Neural crest cell (in vitro differentiated cells): ENCODE results near the gene OBSCN. TPM values are rescaled to one million over a fixed set of nuclear protein-coding genes. Genes with fewer than 3 reads are reported as not detected.

Experiments
- DNase-seq: peaks from one replicate; pipeline ENCODE4 v3.0.0; 2021; ENCODE audit warnings: low read depth, mixed read lengths, low spot score
- H3K27ac Mint-ChIP-seq: one replicate; pipeline ENCODE4 v1.8.0; 2021; ENCODE audit warnings: mild to moderate bottlenecking, mixed read lengths; ENCODE audit not compliant: unreplicated experiment
- H3K27me3 Mint-ChIP-seq: 2 replicates; pipeline ENCODE4 v1.8.0; 2021; ENCODE audit warnings: low read depth, mild to moderate bottlenecking, mixed read lengths
- H3K36me3 Mint-ChIP-seq: 2 replicates; pipeline ENCODE4 v1.8.0; 2021; ENCODE audit warnings: low read depth, mild to moderate bottlenecking, mixed read lengths
- H3K4me1 Mint-ChIP-seq: 2 replicates; pipeline ENCODE4 v1.8.0; 2021; ENCODE audit warnings: mixed read lengths
- H3K4me3 Mint-ChIP-seq: one replicate; pipeline ENCODE4 v1.8.0; 2021; ENCODE audit warnings: mild to moderate bottlenecking, mixed read lengths
- H3K9me3 Mint-ChIP-seq: 2 replicates; pipeline ENCODE4 v1.8.0; 2021; ENCODE audit warnings: mixed read lengths
- CTCF ChIP-seq: fragments of 200-600 bp; sonication (generic); conservative IDR thresholded peaks from 2 replicates; pipeline ENCODE4 v1.5.0; 2021; ENCODE audit warnings: antibody characterized with exemption, mild to moderate bottlenecking
- total RNA-seq: library from RNA; stranded (reverse); gene quantifications from 2 replicates; pipeline ENCODE4 v1.2.1, GENCODE V29; 2021

OBSCN gene
- total RNA-seq, 1 donor from 2014 or later = 40.1 TPM

- Mint-ChIP-seq H3K36me3 (peaks cover 9% of the 10 kb centered on the region), H3K27me3 (no peaks in the 10 kb centered on the region), H3K4me3 (no peak overlapping the region), H3K27ac (no peak overlapping the region), H3K9me3 (peaks cover 8% of the 10 kb centered on the region), H3K4me1 (no peaks in the 10 kb centered on the region)
- DNase-seq = no peak
- TF ChIP-seq CTCF = peak; percentile 21
These were observed 133.0 kb downstream of the OBSCN start for GRCh38 chr1:228340686-228341449.

- Mint-ChIP-seq H3K36me3 (peaks cover 9% of the 10 kb centered on the region), H3K27ac (no peak overlapping the region), H3K4me1 (no peaks in the 10 kb centered on the region), H3K27me3 (no peaks in the 10 kb centered on the region), H3K4me3 (no peak overlapping the region), H3K9me3 (peaks cover 8% of the 10 kb centered on the region)
- no peak for DNase-seq
- TF ChIP-seq CTCF = no peak
These were observed 133.6 kb downstream of the OBSCN start for GRCh38 chr1:228341450-228341813.

GRCh38 chr1:228341814-228342626 lies 134.2 kb downstream of the OBSCN start:
- Mint-ChIP-seq H3K9me3 (peaks cover 8% of the 10 kb centered on the region), H3K4me1 (no peaks in the 10 kb centered on the region), H3K4me3 (no peak overlapping the region), H3K27me3 (no peaks in the 10 kb centered on the region), H3K27ac (no peak overlapping the region), H3K36me3 (peaks cover 9% of the 10 kb centered on the region)
- no peak for TF ChIP-seq CTCF
- DNase-seq = no peak

- TF ChIP-seq CTCF = no peak
- H3K27ac Mint-ChIP-seq = no peak overlapping the region
- no peaks in the 10 kb centered on the region for H3K4me1 Mint-ChIP-seq
- peaks cover 8% of the 10 kb centered on the region for H3K9me3 Mint-ChIP-seq
- H3K27me3 Mint-ChIP-seq = no peaks in the 10 kb centered on the region
- DNase-seq = no peak
- peaks cover 9% of the 10 kb centered on the region for H3K36me3 Mint-ChIP-seq
- H3K4me3 Mint-ChIP-seq = no peak overlapping the region
These were observed 134.9 kb downstream of the OBSCN start for GRCh38 chr1:228342627-228343190.

- H3K27me3 Mint-ChIP-seq = no peaks in the 10 kb centered on the region
- peak overlapping the region; percentile 87 for H3K27ac Mint-ChIP-seq
- H3K4me1 Mint-ChIP-seq = no peaks in the 10 kb centered on the region
- H3K4me3 Mint-ChIP-seq = no peak overlapping the region
- peaks cover 9% of the 10 kb centered on the region for H3K36me3 Mint-ChIP-seq
- no peak for TF ChIP-seq CTCF
- H3K9me3 Mint-ChIP-seq = peaks cover 8% of the 10 kb centered on the region
- no peak for DNase-seq
These were observed 135.4 kb downstream of the OBSCN start for GRCh38 chr1:228343191-228343661.
